HepG2 (cell line): ENCODE measurements around the gene CD151. TPM values are rescaled to one million over a fixed set of nuclear protein-coding genes. Genes with fewer than 3 reads are reported as not detected.

Source experiments
- CTCF ChIP-seq: sonication (generic); formaldehyde crosslinking; IDR thresholded peaks from 2 replicates; pipeline ENCODE4 v1.5.0; 2020; ENCODE audit warnings: mild to moderate bottlenecking, missing genetic modification reagents, moderate library complexity
- IRX3 ChIP-seq: sonication (generic); formaldehyde crosslinking; IDR thresholded peaks from 2 replicates; pipeline ENCODE4 v1.8.1; 2023; ENCODE audit warnings: mild to moderate bottlenecking, low read depth, missing genetic modification reagents, borderline replicate concordance
- SKI ChIP-seq: fragments of 450-650 bp; IDR thresholded peaks from one replicate; pipeline ENCODE4 v1.6.1; 2018; ENCODE audit warnings: mild to moderate bottlenecking; ENCODE audit not compliant: partially characterized antibody
- SSRP1 ChIP-seq: IDR thresholded peaks from 2 replicates; pipeline ENCODE4 v1.6.1; 2016; ENCODE audit warnings: control low read depth
- TBX3 ChIP-seq: fragments of 450-650 bp; IDR thresholded peaks from 2 replicates; pipeline ENCODE4 v1.6.1; 2017; ENCODE audit warnings: antibody characterized with exemption, mild to moderate bottlenecking, inconsistent platforms, borderline replicate concordance
- ZBTB38 ChIP-seq: sonication (generic); formaldehyde crosslinking; IDR thresholded peaks from 2 replicates; pipeline ENCODE4 v1.5.1; 2020; ENCODE audit warnings: mild to moderate bottlenecking, missing genetic modification reagents
- ZFX ChIP-seq: sonication (generic); formaldehyde crosslinking; IDR thresholded peaks from 2 replicates; pipeline ENCODE4 v1.4.0; 2020; ENCODE audit warnings: mild to moderate bottlenecking, low read depth, missing genetic modification reagents, moderate library complexity
- ZNF574 ChIP-seq: sonication (generic); formaldehyde crosslinking; IDR thresholded peaks from 2 replicates; pipeline ENCODE4 v1.4.0; 2020; ENCODE audit warnings: missing genetic modification reagents
- ZNF687 ChIP-seq: sonication (generic); formaldehyde crosslinking; IDR thresholded peaks from 2 replicates; pipeline ENCODE4 v1.5.1; 2020; ENCODE audit warnings: mild to moderate bottlenecking, missing genetic modification reagents, moderate library complexity
- polyA plus RNA-seq, 8 experiments: library from polyadenylated mRNA; depleted of rRNA in 3 of 8; stranded (reverse) in 7 of 8; unstranded in 1 of 8; fragments of >200 nt; fragmentation: Illumina TruSeq in 4 of 8; extraction: Trizol in 4 of 8; gene quantifications; 2 replicates each; pipeline versions ENCODE4 v1.2.1 to v1.2.3, GENCODE V29; 2011 to 2016; ENCODE audit warnings: low read depth in 4 of 8, missing spikeins in 1 of 8, mixed read lengths in 1 of 8; ENCODE audit not compliant: insufficient read depth in 1 of 8
- total RNA-seq, 5 experiments: library from RNA; depleted of rRNA; stranded (reverse); fragments of >200 nt; fragmentation: Illumina TruSeq; extraction: Trizol; gene quantifications; 2 replicates each; pipeline ENCODE4 v1.2.3, GENCODE V29; 2016; ENCODE audit warnings: low read depth in 1 of 5
- TF ChIP-seq, protein P1 (sequence below): sonication (generic); formaldehyde crosslinking; IDR thresholded peaks from 2 replicates; pipeline ENCODE4 v1.5.1; 2020; ENCODE audit warnings: missing genetic modification reagents, mild to moderate bottlenecking, borderline replicate concordance
- TF ChIP-seq, protein P2 (sequence below): sonication (generic); formaldehyde crosslinking; IDR thresholded peaks from 2 replicates; pipeline ENCODE4 v1.5.1; 2020; ENCODE audit warnings: mild to moderate bottlenecking, missing genetic modification reagents, borderline replicate concordance

CD151 gene
- total and polyA plus RNA-seq, 2 of the 13 experiments (the other 11 are each of a cell fraction or from before 2014, with no cell fraction given), result 125 to 197 TPM

- TF ChIP-seq ZNF574, result 0 out of 2 replicates have a peak, but pooled peaks have one; percentile 58
- TF ChIP-seq, protein P1, sequence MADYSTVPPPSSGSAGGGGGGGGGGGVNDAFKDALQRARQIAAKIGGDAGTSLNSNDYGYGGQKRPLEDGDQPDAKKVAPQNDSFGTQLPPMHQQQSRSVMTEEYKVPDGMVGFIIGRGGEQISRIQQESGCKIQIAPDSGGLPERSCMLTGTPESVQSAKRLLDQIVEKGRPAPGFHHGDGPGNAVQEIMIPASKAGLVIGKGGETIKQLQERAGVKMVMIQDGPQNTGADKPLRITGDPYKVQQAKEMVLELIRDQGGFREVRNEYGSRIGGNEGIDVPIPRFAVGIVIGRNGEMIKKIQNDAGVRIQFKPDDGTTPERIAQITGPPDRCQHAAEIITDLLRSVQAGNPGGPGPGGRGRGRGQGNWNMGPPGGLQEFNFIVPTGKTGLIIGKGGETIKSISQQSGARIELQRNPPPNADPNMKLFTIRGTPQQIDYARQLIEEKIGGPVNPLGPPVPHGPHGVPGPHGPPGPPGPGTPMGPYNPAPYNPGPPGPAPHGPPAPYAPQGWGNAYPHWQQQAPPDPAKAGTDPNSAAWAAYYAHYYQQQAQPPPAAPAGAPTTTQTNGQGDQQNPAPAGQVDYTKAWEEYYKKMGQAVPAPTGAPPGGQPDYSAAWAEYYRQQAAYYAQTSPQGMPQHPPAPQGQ (CRISPR knock-in tag), result no peak
- TF ChIP-seq ZFX (CRISPR knock-in tag), result peak; percentile 50
- TF ChIP-seq SKI, result no peak
- TF ChIP-seq TBX3, result no peak
- 0 out of 2 replicates have a peak, but pooled peaks have one; percentile 22 for TF ChIP-seq SSRP1 (CRISPR knock-in tag)
- TF ChIP-seq, protein P2, sequence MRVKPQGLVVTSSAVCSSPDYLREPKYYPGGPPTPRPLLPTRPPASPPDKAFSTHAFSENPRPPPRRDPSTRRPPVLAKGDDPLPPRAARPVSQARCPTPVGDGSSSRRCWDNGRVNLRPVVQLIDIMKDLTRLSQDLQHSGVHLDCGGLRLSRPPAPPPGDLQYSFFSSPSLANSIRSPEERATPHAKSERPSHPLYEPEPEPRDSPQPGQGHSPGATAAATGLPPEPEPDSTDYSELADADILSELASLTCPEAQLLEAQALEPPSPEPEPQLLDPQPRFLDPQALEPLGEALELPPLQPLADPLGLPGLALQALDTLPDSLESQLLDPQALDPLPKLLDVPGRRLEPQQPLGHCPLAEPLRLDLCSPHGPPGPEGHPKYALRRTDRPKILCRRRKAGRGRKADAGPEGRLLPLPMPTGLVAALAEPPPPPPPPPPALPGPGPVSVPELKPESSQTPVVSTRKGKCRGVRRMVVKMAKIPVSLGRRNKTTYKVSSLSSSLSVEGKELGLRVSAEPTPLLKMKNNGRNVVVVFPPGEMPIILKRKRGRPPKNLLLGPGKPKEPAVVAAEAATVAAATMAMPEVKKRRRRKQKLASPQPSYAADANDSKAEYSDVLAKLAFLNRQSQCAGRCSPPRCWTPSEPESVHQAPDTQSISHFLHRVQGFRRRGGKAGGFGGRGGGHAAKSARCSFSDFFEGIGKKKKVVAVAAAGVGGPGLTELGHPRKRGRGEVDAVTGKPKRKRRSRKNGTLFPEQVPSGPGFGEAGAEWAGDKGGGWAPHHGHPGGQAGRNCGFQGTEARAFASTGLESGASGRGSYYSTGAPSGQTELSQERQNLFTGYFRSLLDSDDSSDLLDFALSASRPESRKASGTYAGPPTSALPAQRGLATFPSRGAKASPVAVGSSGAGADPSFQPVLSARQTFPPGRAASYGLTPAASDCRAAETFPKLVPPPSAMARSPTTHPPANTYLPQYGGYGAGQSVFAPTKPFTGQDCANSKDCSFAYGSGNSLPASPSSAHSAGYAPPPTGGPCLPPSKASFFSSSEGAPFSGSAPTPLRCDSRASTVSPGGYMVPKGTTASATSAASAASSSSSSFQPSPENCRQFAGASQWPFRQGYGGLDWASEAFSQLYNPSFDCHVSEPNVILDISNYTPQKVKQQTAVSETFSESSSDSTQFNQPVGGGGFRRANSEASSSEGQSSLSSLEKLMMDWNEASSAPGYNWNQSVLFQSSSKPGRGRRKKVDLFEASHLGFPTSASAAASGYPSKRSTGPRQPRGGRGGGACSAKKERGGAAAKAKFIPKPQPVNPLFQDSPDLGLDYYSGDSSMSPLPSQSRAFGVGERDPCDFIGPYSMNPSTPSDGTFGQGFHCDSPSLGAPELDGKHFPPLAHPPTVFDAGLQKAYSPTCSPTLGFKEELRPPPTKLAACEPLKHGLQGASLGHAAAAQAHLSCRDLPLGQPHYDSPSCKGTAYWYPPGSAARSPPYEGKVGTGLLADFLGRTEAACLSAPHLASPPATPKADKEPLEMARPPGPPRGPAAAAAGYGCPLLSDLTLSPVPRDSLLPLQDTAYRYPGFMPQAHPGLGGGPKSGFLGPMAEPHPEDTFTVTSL (CRISPR knock-in tag), result no peak
- TF ChIP-seq ZNF687, result peak; percentile 28; the same call in 1 of the 2 replicates
- no peak for TF ChIP-seq IRX3 (CRISPR knock-in tag)
- peak; percentile 51; the same call in 1 of the 2 replicates for TF ChIP-seq ZBTB38
- peak; percentile 82 for TF ChIP-seq CTCF
Measured at GRCh38 chr11:870127-870413, 37.3 kb downstream of the CD151 start (continued).
